Central memory CD8-positive, alpha-beta T cell (primary cell): Measurements from ENCODE around the gene POFUT1.
A peak's percentile ranks its signal among the peaks of the same experiment; 100 is the strongest.

Experiments used
- ATAC-seq: fragments of 150-1000 bp; cut with Tn5 transposase; replicated peaks from 2 replicates; pipeline ENCODE4 v1.10.0; 2022; ENCODE audit warnings: mild to moderate bottlenecking, moderate FRiP score, moderate number of reproducible peaks; ENCODE audit not compliant: poor library complexity, severe bottlenecking; ENCODE audit errors: extremely low read depth
- DNase-seq, 2 donors: peaks; one replicate each; pipeline ENCODE4 v3.0.0; 2021; ENCODE audit warnings: low spot score in 2 of 2
- H3K27ac Mint-ChIP-seq: one replicate; pipeline ENCODE4 v1.8.0; 2022; ENCODE audit warnings: low read depth, mild to moderate bottlenecking, moderate library complexity, mixed read lengths
- H3K27me3 Mint-ChIP-seq: one replicate; pipeline ENCODE4 v1.8.0; 2022; ENCODE audit warnings: mixed read lengths
- H3K36me3 Mint-ChIP-seq: one replicate; pipeline ENCODE4 v1.8.0; 2022; ENCODE audit warnings: mild to moderate bottlenecking, moderate library complexity, mixed read lengths; ENCODE audit not compliant: insufficient read depth
- H3K4me1 Mint-ChIP-seq: one replicate; pipeline ENCODE4 v1.8.0; 2022; ENCODE audit warnings: mixed read lengths
- H3K4me3 Mint-ChIP-seq: one replicate; pipeline ENCODE4 v1.8.0; 2022; ENCODE audit warnings: mild to moderate bottlenecking, moderate library complexity, mixed read lengths
- H3K9me3 Mint-ChIP-seq: one replicate; pipeline ENCODE4 v1.8.0; 2022; ENCODE audit warnings: mixed read lengths

The POFUT1 gene

GRCh38 chr20:32224463-32224862 lies 16.8 kb downstream of the POFUT1 start:
- Mint-ChIP-seq H3K4me3 (no peak overlapping the region), H3K9me3 (no peaks in the 10 kb centered on the region), H3K27me3 (no peaks in the 10 kb centered on the region), H3K27ac (no peak overlapping the region), H3K36me3 (peaks cover 20% of the 10 kb centered on the region), H3K4me1 (no peaks in the 10 kb centered on the region)
- ATAC-seq (no peak), DNase-seq (no peak)

GRCh38 chr20:32226391-32226790 lies 18.7 kb downstream of the POFUT1 start:
- no peak overlapping the region for H3K27ac Mint-ChIP-seq
- peaks cover 18% of the 10 kb centered on the region for H3K36me3 Mint-ChIP-seq
- H3K4me1 Mint-ChIP-seq, result peaks cover 4% of the 10 kb centered on the region
- ATAC-seq, result no peak
- no peaks in the 10 kb centered on the region for H3K9me3 Mint-ChIP-seq
- no peak overlapping the region for H3K4me3 Mint-ChIP-seq
- no peak for DNase-seq
- no peaks in the 10 kb centered on the region for H3K27me3 Mint-ChIP-seq

GRCh38 chr20:32227306-32227705 lies 19.6 kb downstream of the POFUT1 start:
- no peak overlapping the region for H3K27ac Mint-ChIP-seq
- peaks cover 22% of the 10 kb centered on the region for H3K36me3 Mint-ChIP-seq
- no peaks in the 10 kb centered on the region for H3K9me3 Mint-ChIP-seq
- H3K4me3 Mint-ChIP-seq, result no peak overlapping the region
- no peaks in the 10 kb centered on the region for H3K27me3 Mint-ChIP-seq
- ATAC-seq (no peak), DNase-seq (no peak)
- H3K4me1 Mint-ChIP-seq, result peaks cover 13% of the 10 kb centered on the region

DNA sequence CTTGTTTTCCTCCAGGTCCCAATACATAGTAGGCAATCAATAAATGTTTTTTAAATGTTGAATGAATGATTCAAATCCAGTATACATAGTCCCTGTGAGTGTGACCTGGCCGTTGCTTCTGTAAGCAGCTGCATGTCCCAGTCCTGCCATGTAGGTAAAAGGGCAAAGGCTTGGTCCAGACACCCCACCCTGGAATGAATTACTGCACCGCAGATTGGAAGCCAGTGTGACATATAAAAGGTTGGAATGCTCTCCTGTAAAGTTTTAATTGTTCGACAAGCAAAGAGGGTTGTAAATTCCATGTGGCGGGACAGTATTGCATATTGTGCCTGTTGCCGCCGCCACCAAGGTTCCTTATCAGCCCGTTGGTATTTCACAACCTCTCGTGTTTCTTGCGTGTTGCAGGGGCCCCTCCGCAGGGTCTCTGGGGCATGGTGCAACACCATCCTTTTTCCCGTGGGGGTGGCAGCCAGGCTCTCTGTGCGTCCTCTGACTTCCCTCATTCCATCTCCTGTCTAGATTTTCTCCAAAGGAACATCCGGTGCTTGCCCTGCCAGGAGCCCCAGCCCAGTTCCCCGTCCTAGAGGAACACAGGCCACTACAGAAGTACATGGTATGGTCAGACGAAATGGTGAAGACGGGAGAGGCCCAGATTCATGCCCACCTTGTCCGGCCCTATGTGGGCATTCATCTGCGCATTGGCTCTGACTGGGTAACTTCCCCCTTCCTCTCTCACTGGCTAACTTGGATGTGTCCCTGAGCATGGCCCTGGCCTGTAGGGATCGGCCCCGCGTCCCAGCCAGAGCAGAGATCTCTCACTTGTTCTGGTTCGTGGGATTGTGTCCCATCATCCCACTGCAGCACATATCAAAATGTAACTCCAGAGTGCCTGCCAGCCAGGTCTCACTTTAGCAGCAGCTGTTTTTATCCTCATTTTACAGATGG lies 20.3 kb downstream of the POFUT1 start:
- H3K36me3 Mint-ChIP-seq, result peaks cover 20% of the 10 kb centered on the region
- H3K27me3 Mint-ChIP-seq, result no peaks in the 10 kb centered on the region

DNA sequence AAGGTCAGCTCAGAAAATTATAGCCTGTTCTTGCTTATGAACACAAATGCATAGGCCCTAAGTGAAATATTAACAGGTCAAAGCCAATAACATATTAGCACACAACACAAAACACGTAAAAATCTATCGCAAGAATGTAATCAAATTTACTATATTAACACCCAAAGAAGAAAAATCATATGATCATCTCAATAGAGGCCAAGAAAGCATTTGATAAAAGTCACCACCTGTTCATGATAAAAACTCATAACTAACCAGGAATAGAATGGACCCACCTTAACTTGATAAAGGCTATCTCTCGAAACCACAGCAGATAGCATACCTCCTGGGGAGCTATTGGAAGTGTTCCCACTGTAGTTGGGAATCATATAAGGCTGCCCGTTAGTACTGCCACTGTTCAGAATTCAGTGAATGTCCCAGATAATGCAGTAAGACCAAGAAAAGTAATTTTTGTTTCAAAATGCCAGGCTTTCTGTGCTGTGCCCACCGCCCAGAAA lies 21.6 kb downstream of the POFUT1 start:
- Mint-ChIP-seq H3K4me1 (peaks cover 25% of the 10 kb centered on the region), H3K27me3 (no peaks in the 10 kb centered on the region), H3K27ac (no peak overlapping the region), H3K4me3 (no peak overlapping the region), H3K9me3 (no peaks in the 10 kb centered on the region), H3K36me3 (peaks cover 20% of the 10 kb centered on the region)
- DNase-seq (no peak), ATAC-seq (no peak)

More for the DNA sequence above, 20.3 kb downstream of the POFUT1 start:
- no peak for ATAC-seq
- Mint-ChIP-seq H3K9me3 (no peaks in the 10 kb centered on the region), H3K4me3 (no peak overlapping the region), H3K4me1 (peaks cover 20% of the 10 kb centered on the region), H3K27ac (no peak overlapping the region)
- DNase-seq, result no peak

DNA sequence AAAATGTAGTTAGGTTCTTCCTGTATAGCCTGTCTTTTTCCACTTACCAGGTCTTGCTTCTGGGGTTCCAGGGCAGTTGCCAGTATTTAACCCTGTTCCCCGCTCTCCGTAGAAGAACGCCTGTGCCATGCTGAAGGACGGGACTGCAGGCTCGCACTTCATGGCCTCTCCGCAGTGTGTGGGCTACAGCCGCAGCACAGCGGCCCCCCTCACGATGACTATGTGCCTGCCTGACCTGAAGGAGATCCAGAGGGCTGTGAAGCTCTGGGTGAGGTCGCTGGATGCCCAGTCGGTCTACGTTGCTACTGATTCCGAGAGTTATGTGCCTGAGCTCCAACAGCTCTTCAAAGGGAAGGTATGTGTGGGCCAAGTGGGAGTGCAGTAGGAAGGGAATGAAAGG lies 23.0 kb downstream of the POFUT1 start:
- Mint-ChIP-seq H3K4me1 (peaks cover 25% of the 10 kb centered on the region), H3K27me3 (no peaks in the 10 kb centered on the region), H3K9me3 (no peaks in the 10 kb centered on the region), H3K36me3 (peaks cover 22% of the 10 kb centered on the region), H3K4me3 (no peak overlapping the region), H3K27ac (peak overlapping the region; percentile 99)
- no peak for ATAC-seq
- DNase-seq, result no peak

- Mint-ChIP-seq H3K4me1 (peaks cover 25% of the 10 kb centered on the region), H3K27ac (peak overlapping the region; percentile 99), H3K27me3 (no peaks in the 10 kb centered on the region), H3K36me3 (peaks cover 23% of the 10 kb centered on the region), H3K9me3 (no peaks in the 10 kb centered on the region), H3K4me3 (no peak overlapping the region)
- ATAC-seq (no peak), DNase-seq (no peak)
These were observed 23.6 kb downstream of the POFUT1 start for GRCh38 chr20:32231245-32231644.

GRCh38 chr20:32231847-32232246 lies 24.2 kb downstream of the POFUT1 start:
- H3K27ac Mint-ChIP-seq, result peak overlapping the region; percentile 99
- peak overlapping the region; percentile 51 for H3K4me3 Mint-ChIP-seq
- H3K27me3 Mint-ChIP-seq, result no peaks in the 10 kb centered on the region
- DNase-seq (peak in 1 of 2 donors; percentile 22), ATAC-seq (peak; percentile 98)
- peaks cover 25% of the 10 kb centered on the region for H3K4me1 Mint-ChIP-seq
- peaks cover 23% of the 10 kb centered on the region for H3K36me3 Mint-ChIP-seq
- no peaks in the 10 kb centered on the region for H3K9me3 Mint-ChIP-seq

GRCh38 chr20:32232326-32232886 lies 24.7 kb downstream of the POFUT1 start:
- Mint-ChIP-seq H3K9me3 (no peaks in the 10 kb centered on the region), H3K4me3 (peak overlapping the region; percentile 51), H3K36me3 (peaks cover 23% of the 10 kb centered on the region), H3K27ac (peak overlapping the region; percentile 99), H3K27me3 (no peaks in the 10 kb centered on the region), H3K4me1 (peaks cover 30% of the 10 kb centered on the region)
- ATAC-seq, result no peak
- no peak for DNase-seq

- H3K4me3 Mint-ChIP-seq, result no peak overlapping the region
- ATAC-seq (no peak), DNase-seq (no peak)
- peaks cover 21% of the 10 kb centered on the region for H3K36me3 Mint-ChIP-seq
- H3K9me3 Mint-ChIP-seq, result no peaks in the 10 kb centered on the region
- H3K27ac Mint-ChIP-seq, result peak overlapping the region; percentile 92
- H3K27me3 Mint-ChIP-seq, result no peaks in the 10 kb centered on the region
- H3K4me1 Mint-ChIP-seq, result peaks cover 32% of the 10 kb centered on the region
These were observed 25.6 kb downstream of the POFUT1 start for GRCh38 chr20:32233286-32233685.

DNA sequence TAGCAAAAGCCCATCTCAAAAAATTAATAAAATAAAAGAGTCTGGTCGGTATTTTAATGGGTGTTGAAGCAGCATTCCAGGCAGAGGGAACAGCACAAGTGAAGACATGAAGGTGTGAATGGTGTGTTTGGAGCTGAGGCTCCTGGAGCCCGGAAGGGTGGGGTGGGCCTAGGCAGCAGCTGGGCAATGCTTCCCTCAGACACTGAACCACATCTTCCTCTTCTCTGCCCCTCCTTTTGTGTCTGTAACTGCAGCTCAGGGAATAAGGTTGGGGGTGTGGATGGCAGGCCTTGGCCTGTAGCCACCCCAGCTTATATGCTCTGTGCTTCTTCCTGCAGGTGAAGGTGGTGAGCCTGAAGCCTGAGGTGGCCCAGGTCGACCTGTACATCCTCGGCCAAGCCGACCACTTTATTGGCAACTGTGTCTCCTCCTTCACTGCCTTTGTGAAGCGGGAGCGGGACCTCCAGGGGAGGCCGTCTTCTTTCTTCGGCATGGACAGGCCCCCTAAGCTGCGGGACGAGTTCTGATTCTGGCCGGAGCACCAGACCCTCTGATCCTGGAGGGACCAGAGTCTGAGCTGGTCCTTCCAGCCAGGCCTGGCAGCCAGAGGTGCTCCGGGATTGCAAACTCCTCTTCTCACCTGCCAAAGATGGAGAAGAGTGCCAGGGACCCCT lies 26.6 kb downstream of the POFUT1 start:
- no peak for ATAC-seq
- H3K4me3 Mint-ChIP-seq, result no peak overlapping the region
- peaks cover 17% of the 10 kb centered on the region for H3K36me3 Mint-ChIP-seq
- no peaks in the 10 kb centered on the region for H3K9me3 Mint-ChIP-seq
- H3K27me3 Mint-ChIP-seq, result no peaks in the 10 kb centered on the region
- H3K27ac Mint-ChIP-seq, result no peak overlapping the region
- peaks cover 32% of the 10 kb centered on the region for H3K4me1 Mint-ChIP-seq
- no peak for DNase-seq

DNA sequence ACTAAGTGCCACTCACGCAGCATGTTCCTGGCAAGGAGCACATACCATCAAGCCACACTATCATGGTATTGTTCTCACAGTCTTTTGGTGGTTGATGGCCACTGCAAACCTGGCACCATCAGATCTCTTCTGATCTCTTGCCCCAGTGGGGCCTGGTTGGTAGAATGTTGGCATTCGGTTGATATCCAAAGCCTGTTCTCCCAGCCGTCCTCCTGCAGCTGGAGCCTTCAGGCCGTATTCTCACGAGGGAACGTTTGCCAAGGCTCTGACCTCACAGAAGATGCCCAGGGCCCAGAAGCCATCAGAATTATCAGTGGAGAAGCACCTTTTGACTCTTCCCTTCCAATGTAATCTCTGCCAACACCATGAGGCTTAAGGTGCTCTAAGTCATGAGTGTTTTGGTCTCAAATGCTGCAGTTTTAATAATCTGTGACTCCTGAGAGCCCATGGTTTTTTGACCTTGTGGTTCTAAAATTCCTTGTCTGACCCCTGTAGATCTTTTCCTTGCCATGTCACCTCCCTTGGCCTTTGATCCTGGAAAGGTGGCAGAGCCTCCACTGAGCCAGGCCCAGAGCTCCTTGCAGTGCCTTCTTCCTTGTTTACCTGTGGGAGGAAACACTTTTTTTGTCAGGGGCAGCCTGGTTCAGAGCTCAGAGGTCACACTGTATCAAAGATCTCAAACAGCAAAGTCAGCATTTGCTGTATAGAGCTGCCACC lies 27.8 kb downstream of the POFUT1 start:
- no peaks in the 10 kb centered on the region for H3K9me3 Mint-ChIP-seq
- peaks cover 16% of the 10 kb centered on the region for H3K36me3 Mint-ChIP-seq
- ATAC-seq, result no peak
- DNase-seq, result no peak
- no peaks in the 10 kb centered on the region for H3K27me3 Mint-ChIP-seq
- H3K4me3 Mint-ChIP-seq, result no peak overlapping the region
- H3K27ac Mint-ChIP-seq, result no peak overlapping the region
- H3K4me1 Mint-ChIP-seq, result peaks cover 32% of the 10 kb centered on the region
